Measurements from ENCODE around the gene GPR18. TPM values are rescaled to one million over a fixed set of nuclear protein-coding genes. Genes with fewer than 3 reads are reported as not detected.

The GPR18 gene
- total RNA-seq, 1 experiment from 2014 or later = not detected

GRCh38 chr13:99261059-99261458 is 2.9 kb upstream of the GPR18 start:
- DNase-seq (ENCODE audit: low read depth, low spot score) = no peak
- no peaks in the 10 kb centered on the region for H3K9me2 ChIP-seq (ENCODE audit: insufficient read depth)
- RAD21 ChIA-PET (ENCODE audit: low non-redundant PET in 1 of 2, low total read pairs in 2 of 2, uncharacterized antibody in 2 of 2, unreplicated experiment in 2 of 2) = no interaction called here
- TF ChIP-seq FOSL1 (IDR thresholded peaks at IDR 0.05; ENCODE audit: low read depth) (no peak), YY1 (IDR thresholded peaks at IDR 0.05; ENCODE audit: extremely low read depth, insufficient replicate concordance, low read depth, low read length) (no peak), SRF (IDR thresholded peaks at IDR 0.05; ENCODE audit: low read depth) (no peak), CBX3 (IDR thresholded peaks at IDR 0.05; ENCODE audit: low read depth) (no peak), EZH2 (IDR thresholded peaks at IDR 0.05) (no peak), TCF7L2 (IDR thresholded peaks at IDR 0.05; ENCODE audit: borderline replicate concordance, extremely low read depth, insufficient read depth, insufficient read length) (no peak), ZNF274 (IDR thresholded peaks at IDR 0.05; ENCODE audit: low read depth, low read length) (no peak)
- TF ChIP-seq, protein P1, sequence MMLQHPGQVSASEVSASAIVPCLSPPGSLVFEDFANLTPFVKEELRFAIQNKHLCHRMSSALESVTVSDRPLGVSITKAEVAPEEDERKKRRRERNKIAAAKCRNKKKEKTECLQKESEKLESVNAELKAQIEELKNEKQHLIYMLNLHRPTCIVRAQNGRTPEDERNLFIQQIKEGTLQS (IDR thresholded peaks at IDR 0.05) = no peak
- TF ChIP-seq, protein P2, sequence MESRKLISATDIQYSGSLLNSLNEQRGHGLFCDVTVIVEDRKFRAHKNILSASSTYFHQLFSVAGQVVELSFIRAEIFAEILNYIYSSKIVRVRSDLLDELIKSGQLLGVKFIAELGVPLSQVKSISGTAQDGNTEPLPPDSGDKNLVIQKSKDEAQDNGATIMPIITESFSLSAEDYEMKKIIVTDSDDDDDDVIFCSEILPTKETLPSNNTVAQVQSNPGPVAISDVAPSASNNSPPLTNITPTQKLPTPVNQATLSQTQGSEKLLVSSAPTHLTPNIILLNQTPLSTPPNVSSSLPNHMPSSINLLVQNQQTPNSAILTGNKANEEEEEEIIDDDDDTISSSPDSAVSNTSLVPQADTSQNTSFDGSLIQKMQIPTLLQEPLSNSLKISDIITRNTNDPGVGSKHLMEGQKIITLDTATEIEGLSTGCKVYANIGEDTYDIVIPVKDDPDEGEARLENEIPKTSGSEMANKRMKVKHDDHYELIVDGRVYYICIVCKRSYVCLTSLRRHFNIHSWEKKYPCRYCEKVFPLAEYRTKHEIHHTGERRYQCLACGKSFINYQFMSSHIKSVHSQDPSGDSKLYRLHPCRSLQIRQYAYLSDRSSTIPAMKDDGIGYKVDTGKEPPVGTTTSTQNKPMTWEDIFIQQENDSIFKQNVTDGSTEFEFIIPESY (IDR thresholded peaks at IDR 0.05; ENCODE audit: extremely low read depth, insufficient replicate concordance, low read length) = no peak
- H3K27me3 ChIP-seq (ENCODE audit: insufficient read depth, low read length) = no peaks in the 10 kb centered on the region
- no peak overlapping the region for H2AFZ ChIP-seq (ENCODE audit: low read depth, low read length, poor library complexity, severe bottlenecking)
- POLR2A ChIA-PET = no interaction called here
- 0 out of 2 replicates have a peak, but pooled peaks cover under 1% of the 10 kb centered on the region for H3K79me2 ChIP-seq (ENCODE audit: insufficient read depth, low read length)
- H3K27ac ChIP-seq (ENCODE audit: low read depth, low read length) = no peak overlapping the region
- no peak overlapping the region for H3K9ac ChIP-seq (ENCODE audit: low read length)
- H3K4me3 ChIP-seq (replicated peaks in 1 of 2; ENCODE audit: low read depth in 1 of 2, low read length in 2 of 2) = no peak overlapping the region
- CTCF ChIA-PET = interaction anchor here (2.0 kb wide), 1 partner anchor 9 kb away, joined by 7 read pairs; no protein-coding TSS in a partner anchor
- no peaks in the 10 kb centered on the region for H3K9me3 ChIP-seq (ENCODE audit: control insufficient read depth in 1 of 2, insufficient read depth in 1 of 2, low read depth in 1 of 2, low read length in 2 of 2)
- H3K4me2 ChIP-seq (ENCODE audit: low read length) = no peak overlapping the region
- intact Hi-C loops (cut with micrococcal nuclease) = loop anchor here (10.0 kb wide), 1 partner anchor 416 kb away; no protein-coding TSS in a partner anchor
- H3K36me3 ChIP-seq (ENCODE audit: control insufficient read depth in 1 of 2, insufficient read depth in 2 of 2, low read length in 2 of 2) = peaks cover 0 to 4% of the 10 kb centered on the region in 2 experiments; a peak in 1 of 4 replicates
- no peak for ATAC-seq
- H4K20me1 ChIP-seq (ENCODE audit: insufficient read depth) = no peaks in the 10 kb centered on the region
- BruUV-seq (replicated peaks) = no TSS peak
- H3K4me1 ChIP-seq (ENCODE audit: control insufficient read depth in 1 of 2, insufficient read depth in 2 of 2, low read length in 2 of 2) = no peaks in the 10 kb centered on the region
